Muscle layer of colon (tissue), 2 donors: ENCODE results near the gene CALD1.

Experiments
- H3K27ac ChIP-seq: one replicate; pipeline ENCODE4 v1.7.0; 2013; ENCODE audit warnings: low read depth, mild to moderate bottlenecking, low read length, moderate library complexity
- H3K27me3 ChIP-seq, 2 donors: one replicate each; pipeline ENCODE4 v1.7.0; 2013; ENCODE audit warnings: low read length in 2 of 2, mild to moderate bottlenecking in 2 of 2; ENCODE audit not compliant: insufficient read depth in 2 of 2, control insufficient read depth in 1 of 2
- H3K36me3 ChIP-seq: one replicate; pipeline ENCODE4 v1.7.0; 2013; ENCODE audit warnings: mild to moderate bottlenecking, low read length; ENCODE audit not compliant: insufficient read depth
- H3K4me1 ChIP-seq: one replicate; pipeline ENCODE4 v1.7.0; 2013; ENCODE audit warnings: mild to moderate bottlenecking, low read length; ENCODE audit not compliant: insufficient read depth
- H3K4me3 ChIP-seq, 2 donors: one replicate each; pipeline ENCODE4 v1.7.0; 2013; ENCODE audit warnings: low read length in 2 of 2, low read depth in 1 of 2, mild to moderate bottlenecking in 1 of 2, moderate library complexity in 1 of 2
- H3K9ac ChIP-seq: one replicate; pipeline ENCODE4 v1.7.0; 2013; ENCODE audit warnings: low read length
- H3K9me3 ChIP-seq: one replicate; pipeline ENCODE4 v1.7.0; 2013; ENCODE audit warnings: mild to moderate bottlenecking, low read length
- donor health status: abdominal sarcoma.
- donor health status: Adenocarcinoma of cecum.

CALD1 gene

GRCh38 chr7:134829380-134829986 is 50.0 kb downstream of the CALD1 start:
- H3K36me3 ChIP-seq, result peaks cover 8% of the 10 kb centered on the region
- H3K4me1 ChIP-seq, result peaks cover 85% of the 10 kb centered on the region
- no peaks in the 10 kb centered on the region for H3K9me3 ChIP-seq
- no peaks in the 10 kb centered on the region for H3K27me3 ChIP-seq
- H3K9ac ChIP-seq, result no peak overlapping the region
- peak overlapping the region; percentile 43 for H3K27ac ChIP-seq
- no peak overlapping the region for H3K4me3 ChIP-seq

DNA sequence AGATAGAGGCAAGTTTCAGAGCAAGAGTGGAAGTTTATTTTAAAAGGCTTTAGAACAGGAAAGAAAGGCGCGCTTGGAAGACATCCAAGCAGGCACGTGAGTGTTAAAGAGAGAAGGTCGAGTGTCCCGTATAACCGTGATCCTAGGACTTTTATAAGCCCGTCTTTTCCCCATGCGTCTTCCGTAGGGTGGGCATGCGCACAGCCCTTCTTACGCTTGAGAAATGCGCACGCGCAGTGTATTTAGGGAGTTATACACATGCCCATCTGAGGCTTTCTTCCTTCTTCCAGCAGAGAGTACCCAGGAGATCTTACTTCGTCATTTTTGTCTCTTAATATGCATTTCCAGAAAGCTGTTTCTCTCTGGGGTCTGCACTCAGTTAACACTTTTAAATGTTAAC is 52.4 kb downstream of the CALD1 start:
- peak overlapping the region; percentile 62 for H3K27ac ChIP-seq

GRCh38 chr7:134832367-134832766 is 52.9 kb downstream of the CALD1 start:
- Histone ChIP-seq H3K4me3 (peak overlapping the region in 1 of 2 donors; percentile 43), H3K27me3 (no peaks in the 10 kb centered on the region), H3K9me3 (no peaks in the 10 kb centered on the region), H3K4me1 (peaks cover 80% of the 10 kb centered on the region), H3K9ac (peak overlapping the region; percentile 58), H3K27ac (peak overlapping the region; percentile 62), H3K36me3 (peaks cover 10% of the 10 kb centered on the region)

More for the DNA sequence above, 52.4 kb downstream of the CALD1 start:
- H3K4me1 ChIP-seq, result peaks cover 85% of the 10 kb centered on the region
- H3K9me3 ChIP-seq, result no peaks in the 10 kb centered on the region
- H3K36me3 ChIP-seq, result peaks cover 10% of the 10 kb centered on the region
- H3K4me3 ChIP-seq, result peak overlapping the region in 1 of 2 donors; percentile 43
- no peaks in the 10 kb centered on the region for H3K27me3 ChIP-seq
- H3K9ac ChIP-seq, result peak overlapping the region; percentile 58

DNA sequence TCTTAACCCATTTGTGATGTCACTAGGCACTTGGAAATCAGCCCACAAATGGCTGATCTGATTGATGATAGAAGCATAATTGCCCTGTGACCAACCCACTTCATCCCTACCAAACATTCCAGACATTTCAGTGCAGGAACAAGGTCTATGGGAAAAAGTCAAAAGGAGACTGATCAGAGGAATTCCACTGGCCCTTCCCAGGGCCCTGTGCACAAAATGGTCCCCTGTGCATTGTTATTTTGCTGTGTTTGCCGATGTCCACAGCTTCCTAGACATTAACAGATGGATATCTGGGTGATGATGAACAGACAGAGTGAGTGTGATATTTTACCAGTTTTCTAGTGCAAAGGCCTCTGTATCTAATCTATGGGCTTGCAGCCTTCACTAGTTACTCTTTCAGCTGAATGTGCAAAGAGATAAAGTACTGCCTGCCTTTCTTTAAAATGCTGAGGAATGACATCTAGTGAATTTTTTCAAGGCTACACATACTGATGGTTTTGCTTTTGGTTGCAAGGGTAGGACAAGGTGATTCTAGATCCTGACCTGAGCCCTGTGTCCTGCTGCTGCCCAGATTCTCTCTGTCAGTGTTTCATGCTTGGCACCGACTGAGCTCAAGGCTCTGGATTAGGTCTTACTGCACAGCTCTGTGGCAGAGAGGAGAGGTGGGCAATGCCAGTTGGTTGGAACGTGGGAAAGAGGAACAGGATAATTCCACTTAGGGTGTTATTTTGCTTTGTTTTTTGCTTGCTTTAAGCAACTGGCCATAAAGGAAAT is 55.4 kb downstream of the CALD1 start:
- H3K4me1 ChIP-seq, result peaks cover 57% of the 10 kb centered on the region
- H3K27ac ChIP-seq, result peak overlapping the region; percentile 81
- H3K36me3 ChIP-seq, result peaks cover 10% of the 10 kb centered on the region
- H3K4me3 ChIP-seq, result peak overlapping the region in 1 of 2 donors; percentile 29
- H3K9me3 ChIP-seq, result no peaks in the 10 kb centered on the region
- no peaks in the 10 kb centered on the region for H3K27me3 ChIP-seq
- no peak overlapping the region for H3K9ac ChIP-seq

DNA sequence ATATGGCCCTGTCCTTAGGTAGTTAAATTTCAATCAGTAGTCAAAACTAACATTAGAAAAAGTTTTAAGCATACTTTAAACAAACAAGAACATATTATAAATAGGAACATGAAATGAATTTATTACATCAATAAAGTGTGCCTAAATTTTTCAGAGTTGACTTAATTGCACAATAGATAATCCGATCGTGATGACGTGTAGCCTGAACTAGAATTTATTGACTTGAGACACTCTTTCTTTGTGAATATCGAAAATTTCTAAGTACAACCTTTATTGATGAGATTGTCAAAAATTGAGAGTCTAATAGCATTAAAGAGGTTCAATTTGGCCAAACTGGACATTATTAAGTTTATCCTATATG is 56.0 kb downstream of the CALD1 start:
- peaks cover 57% of the 10 kb centered on the region for H3K4me1 ChIP-seq

GRCh38 chr7:134836447-134836846 is 57.0 kb downstream of the CALD1 start:
- Histone ChIP-seq H3K9ac (no peak overlapping the region), H3K27ac (peak overlapping the region; percentile 40), H3K9me3 (no peaks in the 10 kb centered on the region), H3K27me3 (no peaks in the 10 kb centered on the region), H3K36me3 (peaks cover 10% of the 10 kb centered on the region), H3K4me1 (peaks cover 54% of the 10 kb centered on the region), H3K4me3 (no peak overlapping the region)

More for the DNA sequence above, 56.0 kb downstream of the CALD1 start:
- Histone ChIP-seq H3K27ac (peak overlapping the region; percentile 81), H3K9ac (no peak overlapping the region), H3K27me3 (no peaks in the 10 kb centered on the region), H3K36me3 (peaks cover 10% of the 10 kb centered on the region), H3K9me3 (no peaks in the 10 kb centered on the region), H3K4me3 (peak overlapping the region in 1 of 2 donors; percentile 29)

GRCh38 chr7:134839298-134839697 is 59.9 kb downstream of the CALD1 start:
- Histone ChIP-seq H3K4me1 (peaks cover 54% of the 10 kb centered on the region), H3K4me3 (no peak overlapping the region), H3K27me3 (no peaks in the 10 kb centered on the region), H3K9me3 (no peaks in the 10 kb centered on the region), H3K9ac (no peak overlapping the region), H3K36me3 (peaks cover 10% of the 10 kb centered on the region), H3K27ac (no peak overlapping the region)

- H3K9ac ChIP-seq, result no peak overlapping the region
- peaks cover 54% of the 10 kb centered on the region for H3K4me1 ChIP-seq
- H3K36me3 ChIP-seq, result peaks cover 31% of the 10 kb centered on the region
- H3K9me3 ChIP-seq, result no peaks in the 10 kb centered on the region
- no peaks in the 10 kb centered on the region for H3K27me3 ChIP-seq
- peak overlapping the region; percentile 80 for H3K27ac ChIP-seq
- H3K4me3 ChIP-seq, result no peak overlapping the region
Observed at GRCh38 chr7:134842062-134842461, 62.6 kb downstream of the CALD1 start.

GRCh38 chr7:134842886-134843430 is 63.5 kb downstream of the CALD1 start:
- no peaks in the 10 kb centered on the region for H3K9me3 ChIP-seq

DNA sequence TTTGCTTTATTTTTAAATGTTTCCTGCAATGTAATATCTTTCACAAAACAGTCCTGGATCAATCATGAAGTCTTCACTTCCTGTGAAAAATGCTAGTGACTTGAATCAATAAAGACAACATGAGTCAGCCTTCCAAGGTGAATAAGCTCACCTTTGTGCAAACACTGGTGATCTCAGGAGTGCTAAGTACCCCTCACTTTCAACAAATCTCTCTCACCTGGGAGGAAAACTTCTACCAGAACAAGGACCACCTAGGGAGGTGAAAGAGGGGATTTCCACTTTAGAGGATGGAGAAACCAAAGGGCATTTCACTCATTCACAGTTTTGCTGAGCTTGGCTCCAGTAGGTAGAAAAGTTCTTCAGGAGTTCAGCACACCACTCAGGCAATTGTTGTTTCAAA is 64.8 kb downstream of the CALD1 start:
- H3K27me3 ChIP-seq, result no peaks in the 10 kb centered on the region
- H3K4me1 ChIP-seq, result peaks cover 70% of the 10 kb centered on the region
- peaks cover 42% of the 10 kb centered on the region for H3K36me3 ChIP-seq
- H3K9me3 ChIP-seq, result no peaks in the 10 kb centered on the region
- H3K27ac ChIP-seq, result no peak overlapping the region
- H3K9ac ChIP-seq, result no peak overlapping the region
- H3K4me3 ChIP-seq, result no peak overlapping the region

More at GRCh38 chr7:134842886-134843430, 63.5 kb downstream of the CALD1 start:
- Histone ChIP-seq H3K4me1 (peaks cover 62% of the 10 kb centered on the region), H3K9ac (no peak overlapping the region), H3K4me3 (no peak overlapping the region), H3K27me3 (no peaks in the 10 kb centered on the region), H3K36me3 (peaks cover 39% of the 10 kb centered on the region), H3K27ac (no peak overlapping the region)

DNA sequence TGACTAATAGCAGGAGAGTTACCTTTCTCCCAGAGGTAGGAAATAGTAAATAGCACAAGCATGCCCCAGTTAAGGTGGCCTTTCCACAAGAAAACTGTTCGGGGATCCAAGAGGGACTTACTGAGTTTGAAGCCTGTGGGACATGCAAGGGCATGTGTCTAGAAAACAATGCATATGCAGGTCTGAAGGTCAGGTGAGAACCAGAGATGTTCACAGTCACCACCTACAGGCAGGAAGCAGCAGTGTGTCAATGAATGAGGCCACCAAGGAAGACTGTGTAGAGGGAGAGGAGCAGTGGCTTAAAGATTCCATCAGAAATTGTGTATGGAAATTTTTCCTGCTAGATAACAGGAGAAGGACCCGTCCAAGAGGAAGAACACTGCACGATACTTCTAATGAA is 66.0 kb downstream of the CALD1 start:
- no peak overlapping the region for H3K4me3 ChIP-seq
- H3K27me3 ChIP-seq, result no peaks in the 10 kb centered on the region
- no peaks in the 10 kb centered on the region for H3K9me3 ChIP-seq
- H3K36me3 ChIP-seq, result peaks cover 42% of the 10 kb centered on the region
- H3K27ac ChIP-seq, result no peak overlapping the region
- peaks cover 73% of the 10 kb centered on the region for H3K4me1 ChIP-seq
- H3K9ac ChIP-seq, result no peak overlapping the region
